PFSK-1 (cell line): ENCODE results near the gene CLCF1.

ENCODE experiments used
- FOXP2 ChIP-seq: optimal IDR thresholded peaks from 2 replicates; pipeline ENCODE3; 2011; ENCODE audit warnings: borderline replicate concordance, control low read depth, inconsistent platforms; ENCODE audit not compliant: insufficient read depth; ENCODE audit errors: extremely low read length, extremely low read depth
- POLR2AphosphoS5 ChIP-seq: IDR thresholded peaks from 2 replicates; pipeline ENCODE4 v1.6.1; 2012; ENCODE audit warnings: low read depth, mild to moderate bottlenecking, control low read depth, low read length, moderate library complexity
- REST ChIP-seq, 2 experiments: IDR thresholded peaks; 2 replicates each; pipeline versions ENCODE4 v1.6.1 to v1.8.0; 2011 to 2012; ENCODE audit warnings: low read depth in 2 of 2, low read length in 2 of 2, control low read depth in 1 of 2, inconsistent platforms in 1 of 2, mild to moderate bottlenecking in 1 of 2, moderate library complexity in 1 of 2; ENCODE audit not compliant: insufficient read depth in 1 of 2
- SIN3A ChIP-seq: IDR thresholded peaks from 2 replicates; pipeline ENCODE4 v1.6.1; 2012; ENCODE audit warnings: mild to moderate bottlenecking, low read length, moderate library complexity, borderline replicate concordance; ENCODE audit not compliant: insufficient read depth
- TAF1 ChIP-seq: IDR thresholded peaks from 2 replicates; pipeline ENCODE4 v1.6.1; 2012; ENCODE audit warnings: low read length, control low read depth, borderline replicate concordance; ENCODE audit not compliant: insufficient read depth

Gene CLCF1

GRCh38 chr11:67344264-67344663 lies 29.1 kb downstream of the CLCF1 start:
- TF ChIP-seq FOXP2: no peak
- no peak for TF ChIP-seq POLR2AphosphoS5
- no peak for TF ChIP-seq SIN3A
- no peak for TF ChIP-seq TAF1
- TF ChIP-seq REST (IDR thresholded peaks at IDR 0.05; ENCODE audit: insufficient read depth in 1 of 2, low read depth in 2 of 2, low read length in 2 of 2): no peak

GRCh38 chr11:67337257-67337656 lies 36.1 kb downstream of the CLCF1 start:
- TF ChIP-seq SIN3A: no peak
- no peak for TF ChIP-seq TAF1
- no peak for TF ChIP-seq POLR2AphosphoS5
- no peak for TF ChIP-seq FOXP2
- TF ChIP-seq REST (IDR thresholded peaks at IDR 0.05; ENCODE audit: insufficient read depth in 1 of 2, low read depth in 2 of 2, low read length in 2 of 2): no peak

GRCh38 chr11:67332081-67332691 lies 41.2 kb downstream of the CLCF1 start:
- TF ChIP-seq SIN3A (no peak), FOXP2 (no peak), TAF1 (no peak), REST (IDR thresholded peaks at IDR 0.05; ENCODE audit: insufficient read depth in 1 of 2, low read depth in 2 of 2, low read length in 2 of 2) (no peak), POLR2AphosphoS5 (no peak)

GRCh38 chr11:67323526-67323925 lies 49.9 kb downstream of the CLCF1 start:
- no peak for TF ChIP-seq SIN3A
- TF ChIP-seq POLR2AphosphoS5: no peak
- no peak for TF ChIP-seq REST (IDR thresholded peaks at IDR 0.05; ENCODE audit: insufficient read depth in 1 of 2, low read depth in 2 of 2, low read length in 2 of 2)
- TF ChIP-seq FOXP2: no peak
- TF ChIP-seq TAF1: no peak

GRCh38 chr11:67322049-67322448 lies 51.3 kb downstream of the CLCF1 start:
- TF ChIP-seq TAF1 (no peak), SIN3A (no peak), REST (IDR thresholded peaks at IDR 0.05; ENCODE audit: insufficient read depth in 1 of 2, low read depth in 2 of 2, low read length in 2 of 2) (no peak), POLR2AphosphoS5 (no peak)
